Lung microvascular endothelial cell (primary cell): ENCODE measurements around the gene SMC1B. TPM values are rescaled to one million over a fixed set of nuclear protein-coding genes. Genes with fewer than 3 reads are reported as not detected.
"Not testable (repeated sequence)": the region's sequence is repeated elsewhere in the genome, so short reads cannot be mapped to it uniquely, and the experiment has no call there.

Experiments used
- DNase-seq, 2 donors: peaks; one replicate each; pipeline versions ENCODE4 v3.0.0 to v3.0.0-alpha.2; 2010; ENCODE audit warnings: low read depth in 2 of 2
- total RNA-seq: library from RNA; depleted of rRNA; stranded (reverse); fragments of >200 nt; gene quantifications from 2 replicates; pipeline ENCODE4 v1.2.1, GENCODE V29; 2014

The SMC1B gene
- total RNA-seq, 1 donor from 2014 or later = not detected

- no peak for DNase-seq
These were observed 8.1 kb upstream of the SMC1B start for GRCh38 chr22:45421349-45422055.

DNA sequence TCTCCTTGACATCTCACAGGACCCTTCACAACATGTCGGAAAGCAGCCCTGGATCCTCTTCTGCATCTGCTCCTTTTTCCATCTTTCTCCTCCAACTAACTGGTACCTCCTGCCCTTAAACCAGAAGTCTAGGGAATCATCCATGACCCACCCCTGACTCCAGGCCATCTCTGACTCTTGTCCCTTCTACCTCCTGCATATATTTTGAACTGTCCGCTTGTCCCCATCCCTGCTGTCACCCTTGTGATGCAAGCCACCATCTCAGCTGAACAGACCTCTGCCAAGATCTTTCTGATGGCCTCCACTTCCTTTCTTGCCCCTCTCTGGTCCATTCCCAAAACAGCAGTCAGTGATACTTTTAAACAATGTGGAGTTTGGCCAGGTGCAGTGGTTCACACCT, 7.1 kb upstream of the SMC1B start:
- no peak for DNase-seq

DNA sequence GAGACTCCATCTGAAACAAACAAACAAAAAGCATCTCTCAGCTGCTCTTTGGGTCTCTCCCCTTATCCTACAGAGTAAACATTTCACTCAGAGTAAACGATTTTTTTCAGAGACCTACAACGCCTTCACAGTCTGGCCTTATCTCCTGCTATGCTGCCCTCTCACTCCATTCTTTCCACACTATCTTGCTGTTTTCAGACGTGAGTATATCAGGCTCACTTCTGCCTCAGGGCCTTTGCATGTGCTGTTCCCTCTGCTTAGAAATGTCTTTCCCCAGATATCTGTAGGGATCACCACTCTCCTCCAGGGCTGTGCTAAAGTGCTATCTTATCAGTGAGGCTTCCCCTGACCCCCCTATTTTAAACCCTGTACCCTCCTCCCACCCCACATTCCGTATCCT, 6.6 kb upstream of the SMC1B start:
- DNase-seq = no peak

- no peak for DNase-seq
These were observed 5.4 kb upstream of the SMC1B start for GRCh38 chr22:45418770-45419138.

GRCh38 chr22:45418056-45418769, 4.8 kb upstream of the SMC1B start:
- no peak for DNase-seq

- no peak for DNase-seq
These were observed 409 bp downstream of the SMC1B start for GRCh38 chr22:45413013-45413367.

DNA sequence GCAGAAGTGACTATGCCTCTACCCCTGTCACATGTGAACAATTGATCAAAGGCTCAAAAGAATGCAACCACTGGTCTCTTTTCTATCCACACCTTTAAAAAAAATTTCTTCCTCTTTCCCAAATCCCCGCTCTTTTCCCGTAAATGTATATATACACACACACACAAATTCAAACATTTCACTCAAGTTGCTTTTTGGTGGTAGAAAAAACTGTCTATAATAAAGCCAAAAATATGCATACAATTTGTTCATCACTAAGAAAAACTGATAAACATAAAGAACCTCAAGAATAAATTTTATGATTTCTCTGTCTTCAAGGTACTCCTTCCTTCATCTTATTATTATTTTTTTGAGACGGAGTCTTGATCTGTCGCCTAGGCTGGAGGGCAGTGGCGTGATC, 5.6 kb downstream of the SMC1B start:
- DNase-seq = no peak

DNA sequence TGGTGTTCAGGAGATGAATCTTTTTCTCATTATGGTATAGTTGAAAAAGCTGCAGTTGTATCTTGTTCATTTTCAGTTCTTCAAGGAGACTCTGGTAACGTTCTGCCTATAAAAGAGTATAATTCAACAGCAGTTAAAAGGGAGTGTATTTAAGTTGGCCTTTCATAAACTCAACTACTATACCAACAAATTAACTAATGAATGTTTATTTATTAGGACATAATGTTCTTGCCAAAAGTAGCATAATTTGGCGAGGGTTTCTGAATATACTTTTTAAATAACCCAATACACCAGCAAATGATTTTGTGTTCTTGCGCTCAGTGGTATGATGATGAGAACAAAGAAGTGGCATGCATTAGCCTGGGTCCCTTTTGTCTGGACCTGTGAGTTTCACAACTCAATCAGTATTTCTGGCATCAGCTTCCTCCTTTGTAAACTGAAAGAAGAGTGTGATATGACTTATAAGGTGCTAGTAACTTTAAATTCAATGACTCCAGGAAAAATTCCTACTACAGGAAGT, 10.9 kb downstream of the SMC1B start:
- no peak for DNase-seq

DNA sequence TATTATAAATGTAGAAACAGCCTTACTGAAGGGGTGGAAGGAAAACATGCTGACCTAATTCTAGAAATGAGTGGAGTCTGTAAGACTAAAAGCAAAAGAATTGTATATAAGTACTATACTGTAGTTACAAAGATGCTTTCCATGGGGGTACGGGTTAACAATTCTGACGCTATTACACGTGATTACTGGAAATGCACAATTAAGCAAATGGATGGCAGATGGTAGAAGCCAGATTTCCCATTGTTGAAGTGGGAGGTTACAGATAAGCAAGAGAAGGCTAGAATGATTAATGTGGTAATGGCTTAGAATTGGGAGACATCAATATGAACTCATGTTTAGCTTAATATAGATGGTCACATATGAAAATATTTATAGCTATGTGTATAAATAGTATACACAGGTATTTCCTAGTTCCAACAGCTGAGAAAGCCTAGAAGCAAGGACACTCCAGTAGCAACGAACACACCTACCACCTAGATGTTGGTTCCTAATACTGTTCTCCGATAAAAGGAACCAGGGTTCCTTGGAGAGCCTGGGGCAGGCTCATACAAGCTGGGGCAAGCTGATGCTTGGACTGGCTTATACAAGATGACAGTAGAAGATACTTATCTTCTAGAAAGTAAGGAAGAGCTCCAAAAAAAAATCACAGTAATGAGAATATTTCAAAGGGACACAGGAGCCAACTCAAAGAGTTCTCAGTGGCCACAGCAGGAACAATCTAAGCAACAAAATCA, 13.5 kb downstream of the SMC1B start:
- no peak for DNase-seq

DNA sequence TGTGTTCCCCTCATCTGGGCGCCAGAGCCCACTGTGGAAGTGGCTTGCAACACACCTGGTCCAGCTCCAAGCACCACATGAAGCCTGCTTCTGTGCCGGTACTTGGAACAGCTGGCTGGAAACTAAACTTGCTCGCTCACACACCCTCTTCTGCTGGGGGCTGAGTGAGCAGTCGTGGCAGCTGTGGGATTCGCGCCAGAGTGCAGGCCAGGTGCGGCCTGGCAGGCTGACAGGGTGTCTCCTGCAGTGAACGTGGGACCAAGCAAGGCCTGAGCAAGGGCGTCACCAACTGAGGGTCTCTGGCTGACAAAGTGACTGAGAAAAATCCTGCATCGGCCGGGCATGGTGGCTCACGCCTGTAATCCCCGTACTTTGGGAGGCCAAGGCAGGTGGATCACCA, 15.2 kb downstream of the SMC1B start:
- no peak for DNase-seq

- no peak for DNase-seq
These were observed 15.6 kb downstream of the SMC1B start for GRCh38 chr22:45397806-45398205.

DNA sequence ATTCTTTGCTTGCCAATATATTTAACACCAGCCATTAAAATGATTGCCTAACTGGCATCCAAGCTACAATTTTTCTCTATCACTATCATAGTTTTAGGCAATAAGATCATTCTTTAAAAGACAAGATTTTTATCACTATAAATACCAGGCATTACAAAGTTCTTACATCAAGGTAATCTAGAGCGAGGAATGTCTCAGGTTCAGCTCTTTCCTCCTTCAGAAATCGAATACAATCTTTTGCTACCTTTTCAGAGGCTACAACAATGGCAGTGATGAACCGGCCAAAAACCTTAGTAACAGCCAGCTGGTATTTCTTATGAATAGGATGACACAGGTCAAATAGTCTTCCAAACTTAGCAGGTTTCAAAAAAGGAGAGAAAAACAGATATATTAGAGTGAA, 23.9 kb downstream of the SMC1B start:
- no peak for DNase-seq

DNA sequence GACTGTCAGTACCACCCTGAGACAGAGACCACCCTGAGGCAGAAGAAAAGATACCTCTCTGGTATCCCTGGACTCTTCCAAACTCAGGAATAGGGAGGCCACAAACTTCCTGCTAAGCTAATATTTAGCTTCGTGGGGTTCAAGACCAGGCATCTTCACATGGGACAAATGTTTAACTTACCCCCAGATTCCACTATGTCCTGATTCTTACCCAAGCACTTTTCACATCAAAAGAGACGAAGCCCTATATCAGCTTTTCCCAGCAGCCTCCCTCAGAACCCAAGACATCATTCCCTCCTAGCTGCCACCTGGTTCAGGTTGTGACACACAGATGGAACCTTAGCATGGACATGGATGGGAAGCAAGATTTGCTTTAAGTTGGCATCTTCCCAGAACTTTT, 32.1 kb downstream of the SMC1B start:
- DNase-seq = no peak

- no peak for DNase-seq
These were observed 36.7 kb downstream of the SMC1B start for GRCh38 chr22:45376703-45377102.

GRCh38 chr22:45376009-45376408, 37.4 kb downstream of the SMC1B start:
- DNase-seq = no peak

GRCh38 chr22:45373592-45373991, 39.8 kb downstream of the SMC1B start:
- not testable (repeated sequence) for DNase-seq

- DNase-seq = no peak
These were observed 46.7 kb downstream of the SMC1B start for GRCh38 chr22:45366713-45367112.

DNA sequence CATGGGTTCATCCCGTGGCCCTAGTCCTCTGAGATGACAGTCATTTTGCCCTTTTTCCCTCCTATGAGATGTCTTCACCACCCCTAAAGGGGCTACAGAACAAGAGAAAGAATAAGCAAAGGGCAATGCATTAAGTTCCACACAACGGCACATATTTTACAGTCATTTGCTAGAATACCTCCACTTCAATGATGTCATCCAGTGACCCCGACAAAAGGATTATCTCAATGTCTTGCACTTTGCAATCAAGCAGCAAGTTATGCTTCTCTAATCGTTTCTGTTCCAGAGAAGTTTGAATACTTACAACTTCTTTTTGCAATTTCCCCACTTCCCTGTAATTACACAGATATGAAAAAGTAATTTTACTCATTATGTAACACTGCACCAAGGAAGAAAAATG, 53.8 kb downstream of the SMC1B start:
- no peak for DNase-seq

DNA sequence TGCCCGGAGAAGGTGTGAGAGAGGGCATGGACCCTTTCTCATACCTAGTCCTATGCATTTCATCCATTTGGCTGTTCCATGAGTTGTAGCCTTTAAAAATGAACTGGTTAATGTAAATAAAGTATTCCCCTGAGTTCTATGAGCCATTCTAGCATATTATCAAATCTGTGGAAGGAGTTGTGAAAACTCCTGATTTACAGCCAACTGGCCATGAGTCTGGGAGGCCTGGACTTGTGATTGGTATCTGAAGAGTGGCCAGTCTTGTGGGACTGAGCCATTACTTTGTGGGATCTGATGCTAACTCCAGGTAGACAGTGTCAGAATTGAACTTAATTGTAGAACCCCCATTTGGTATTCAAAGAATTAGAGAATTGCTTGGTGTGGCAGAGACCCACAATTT, 55.3 kb downstream of the SMC1B start:
- no peak for DNase-seq

DNA sequence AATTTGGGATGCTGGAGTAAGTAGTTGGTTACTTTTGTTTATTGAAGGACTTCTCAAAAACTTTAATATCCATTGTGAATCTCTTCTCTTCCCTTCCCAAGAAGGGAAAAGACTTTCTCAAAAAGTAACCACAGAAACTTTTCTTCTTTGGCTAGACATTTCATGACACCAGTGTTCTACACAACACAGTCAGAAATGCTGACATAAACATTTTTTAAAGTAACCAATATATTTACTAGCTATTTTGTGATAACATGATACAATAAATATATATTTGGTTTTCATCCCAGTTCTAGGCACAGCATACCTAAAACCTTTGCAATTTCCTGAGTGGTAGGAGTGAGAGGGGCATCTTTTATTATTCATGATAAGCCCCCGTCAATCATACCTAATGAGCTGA, 55.9 kb downstream of the SMC1B start:
- no peak for DNase-seq

DNA sequence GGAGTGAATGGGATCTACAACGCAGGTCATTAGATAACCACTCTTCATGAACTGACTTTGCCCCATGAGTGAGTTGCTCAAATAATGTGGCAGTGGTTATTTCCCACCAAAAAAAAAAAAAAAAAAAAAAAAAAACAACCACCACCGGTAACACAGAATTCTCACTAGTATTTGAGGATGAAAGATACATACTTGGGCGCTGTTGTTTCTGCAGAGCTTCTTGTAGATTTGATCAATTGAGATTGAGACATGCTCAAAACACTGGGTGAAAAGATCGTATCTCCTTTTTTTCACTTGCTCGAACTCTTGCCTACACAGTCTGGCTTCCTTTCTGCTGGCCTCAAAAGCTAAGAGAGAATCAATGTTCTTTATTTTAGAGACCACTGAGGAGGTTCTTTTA, 59.6 kb downstream of the SMC1B start:
- no peak for DNase-seq

- DNase-seq = not testable (repeated sequence)
These were observed 60.6 kb downstream of the SMC1B start for GRCh38 chr22:45352757-45353156.

GRCh38 chr22:45351956-45352355, 61.4 kb downstream of the SMC1B start:
- no peak for DNase-seq
